Central memory CD4-positive, alpha-beta T cell (primary cell): ENCODE data around the gene SERPINE1.
"Not testable (repeated sequence)": the region's sequence is repeated elsewhere in the genome, so short reads cannot be mapped to it uniquely, and the experiment has no call there.

Experiments used
- DNase-seq: peaks from one replicate; pipeline ENCODE4 v3.0.0; 2022

Gene SERPINE1

GRCh38 chr7:101102026-101102425 lies 24.9 kb upstream of the SERPINE1 start:
- DNase-seq, result no peak

- not testable (repeated sequence) for DNase-seq
These were observed 23.2 kb upstream of the SERPINE1 start for GRCh38 chr7:101103701-101104100.

GRCh38 chr7:101104193-101104713 lies 22.7 kb upstream of the SERPINE1 start:
- DNase-seq, result no peak

- DNase-seq, result no peak
These were observed 22.1 kb upstream of the SERPINE1 start for GRCh38 chr7:101104799-101105198.

GRCh38 chr7:101105248-101105647 lies 21.7 kb upstream of the SERPINE1 start:
- not testable (repeated sequence) for DNase-seq

GRCh38 chr7:101106386-101106785 lies 20.5 kb upstream of the SERPINE1 start:
- DNase-seq, result no peak

GRCh38 chr7:101108330-101108857 lies 18.5 kb upstream of the SERPINE1 start:
- DNase-seq, result no peak

GRCh38 chr7:101108961-101109360 lies 17.9 kb upstream of the SERPINE1 start:
- no peak for DNase-seq

- no peak for DNase-seq
These were observed 17.5 kb upstream of the SERPINE1 start for GRCh38 chr7:101109368-101109767.

GRCh38 chr7:101111261-101111660 lies 15.6 kb upstream of the SERPINE1 start:
- no peak for DNase-seq

GRCh38 chr7:101112233-101112632 lies 14.7 kb upstream of the SERPINE1 start:
- no peak for DNase-seq

- not testable (repeated sequence) for DNase-seq
These were observed 13.8 kb upstream of the SERPINE1 start for GRCh38 chr7:101113140-101113539.

- DNase-seq, result no peak
These were observed 13.1 kb upstream of the SERPINE1 start for GRCh38 chr7:101113836-101114235.

- DNase-seq, result no peak
These were observed 12.4 kb upstream of the SERPINE1 start for GRCh38 chr7:101114492-101114891.

- DNase-seq, result no peak
These were observed 11.7 kb upstream of the SERPINE1 start for GRCh38 chr7:101115215-101115614.

- no peak for DNase-seq
These were observed 10.0 kb upstream of the SERPINE1 start for GRCh38 chr7:101116898-101117297.

- DNase-seq, result no peak
These were observed 8.0 kb upstream of the SERPINE1 start for GRCh38 chr7:101118856-101119255.

GRCh38 chr7:101119876-101120275 lies 7.0 kb upstream of the SERPINE1 start:
- DNase-seq, result no peak

- DNase-seq, result no peak
These were observed 6.6 kb upstream of the SERPINE1 start for GRCh38 chr7:101120315-101120714.

GRCh38 chr7:101121631-101121990 lies 5.3 kb upstream of the SERPINE1 start:
- DNase-seq, result not testable (repeated sequence)

- no peak for DNase-seq
These were observed 4.6 kb upstream of the SERPINE1 start for GRCh38 chr7:101121991-101122932.

GRCh38 chr7:101122933-101123702 lies 3.8 kb upstream of the SERPINE1 start:
- DNase-seq, result no peak

- DNase-seq, result no peak
These were observed 3.2 kb upstream of the SERPINE1 start for GRCh38 chr7:101123703-101124068.
